Effector memory CD4-positive, alpha-beta T cell (primary cell): ENCODE measurements around the gene SLC25A22.

Experiments used
- DNase-seq, 3 donors: peaks; one replicate each; pipeline ENCODE4 v3.0.0-alpha.2; 2020
- H3K27ac ChIP-seq: 2 replicates; pipeline ENCODE4 v1.7.0; 2013; ENCODE audit warnings: mild to moderate bottlenecking, low read length, moderate library complexity; ENCODE audit not compliant: insufficient read depth, poor library complexity, severe bottlenecking
- H3K27me3 ChIP-seq: replicated peaks from 2 replicates; pipeline ENCODE4 v1.7.0; 2013; ENCODE audit warnings: mild to moderate bottlenecking, low read length; ENCODE audit not compliant: insufficient read depth, control insufficient read depth, poor library complexity, severe bottlenecking
- H3K36me3 ChIP-seq: 2 replicates; pipeline ENCODE4 v1.7.0; 2013; ENCODE audit warnings: mild to moderate bottlenecking, low read length, moderate library complexity; ENCODE audit not compliant: control insufficient read depth, insufficient read depth
- H3K4me1 ChIP-seq: 2 replicates; pipeline ENCODE4 v1.7.0; 2013; ENCODE audit warnings: low read length, mild to moderate bottlenecking; ENCODE audit not compliant: control insufficient read depth, insufficient read depth, poor library complexity, severe bottlenecking
- H3K4me3 ChIP-seq: 2 replicates; pipeline ENCODE4 v1.7.0; 2013; ENCODE audit warnings: low read length, low read depth, mild to moderate bottlenecking; ENCODE audit not compliant: insufficient read depth, poor library complexity, severe bottlenecking
- H3K9me3 ChIP-seq: 2 replicates; pipeline ENCODE4 v1.7.0; 2013; ENCODE audit warnings: mild to moderate bottlenecking, low read length, moderate library complexity; ENCODE audit not compliant: control insufficient read depth

SLC25A22 gene

GRCh38 chr11:777288-778255 is 20.5 kb downstream of the SLC25A22 start, which contains the start of gene GATD1:
TSS of gene GATD1 (minus strand) at chr11:777487. CDS start at chr11:777462, 25 bp downstream.
- Histone ChIP-seq H3K9me3 (no peaks in the 10 kb centered on the region), H3K4me3 (peak within 1 kb of the TSS; percentile 81), H3K36me3 (peaks cover 9% of the 10 kb centered on the region), H3K4me1 (peaks cover 22% of the 10 kb centered on the region), H3K27me3 (no peaks in the 10 kb centered on the region), H3K27ac (peak within 1 kb of the TSS; percentile 70)
- DNase-seq: peak; percentile 84 to 91 (median 87)

- no peaks in the 10 kb centered on the region for H3K9me3 ChIP-seq
- peak overlapping the region; percentile 81 for H3K4me3 ChIP-seq
- H3K36me3 ChIP-seq: peaks cover 13% of the 10 kb centered on the region
- peak overlapping the region; percentile 70 for H3K27ac ChIP-seq
- H3K27me3 ChIP-seq: no peaks in the 10 kb centered on the region
- H3K4me1 ChIP-seq: peaks cover 22% of the 10 kb centered on the region
- DNase-seq: no peak
These were observed 21.4 kb downstream of the SLC25A22 start for GRCh38 chr11:776561-777287.

GRCh38 chr11:776263-776560 is 21.9 kb downstream of the SLC25A22 start:
- no peak for DNase-seq
- peak overlapping the region; percentile 54 for H3K4me3 ChIP-seq
- H3K36me3 ChIP-seq: peaks cover 18% of the 10 kb centered on the region
- H3K27me3 ChIP-seq: no peaks in the 10 kb centered on the region
- H3K4me1 ChIP-seq: peaks cover 22% of the 10 kb centered on the region
- H3K27ac ChIP-seq: peak overlapping the region; percentile 70
- no peaks in the 10 kb centered on the region for H3K9me3 ChIP-seq

- Histone ChIP-seq H3K4me3 (no peak overlapping the region), H3K4me1 (peaks cover 22% of the 10 kb centered on the region), H3K27ac (no peak overlapping the region), H3K27me3 (no peaks in the 10 kb centered on the region), H3K36me3 (peaks cover 30% of the 10 kb centered on the region), H3K9me3 (no peaks in the 10 kb centered on the region)
- no peak for DNase-seq
These were observed 23.0 kb downstream of the SLC25A22 start for GRCh38 chr11:774873-775592.

- DNase-seq: no peak
- no peaks in the 10 kb centered on the region for H3K9me3 ChIP-seq
- H3K4me1 ChIP-seq: peaks cover 22% of the 10 kb centered on the region
- H3K36me3 ChIP-seq: peaks cover 32% of the 10 kb centered on the region
- H3K27me3 ChIP-seq: no peaks in the 10 kb centered on the region
- no peak overlapping the region for H3K27ac ChIP-seq
- H3K4me3 ChIP-seq: no peak overlapping the region
These were observed 24.3 kb downstream of the SLC25A22 start for GRCh38 chr11:773830-774229.

GRCh38 chr11:773425-773824 is 24.7 kb downstream of the SLC25A22 start:
- H3K4me3 ChIP-seq: no peak overlapping the region
- no peak for DNase-seq
- H3K27me3 ChIP-seq: no peaks in the 10 kb centered on the region
- H3K36me3 ChIP-seq: peaks cover 32% of the 10 kb centered on the region
- H3K9me3 ChIP-seq: no peaks in the 10 kb centered on the region
- H3K27ac ChIP-seq: no peak overlapping the region
- H3K4me1 ChIP-seq: peaks cover 21% of the 10 kb centered on the region

GRCh38 chr11:772429-773390 is 25.4 kb downstream of the SLC25A22 start:
- peaks cover 16% of the 10 kb centered on the region for H3K4me1 ChIP-seq
- peaks cover 32% of the 10 kb centered on the region for H3K36me3 ChIP-seq
- no peaks in the 10 kb centered on the region for H3K27me3 ChIP-seq
- H3K9me3 ChIP-seq: no peaks in the 10 kb centered on the region
- no peak overlapping the region for H3K4me3 ChIP-seq
- DNase-seq: no peak
- no peak overlapping the region for H3K27ac ChIP-seq

- Histone ChIP-seq H3K4me3 (no peak overlapping the region), H3K4me1 (peaks cover 15% of the 10 kb centered on the region), H3K9me3 (no peaks in the 10 kb centered on the region), H3K36me3 (peaks cover 32% of the 10 kb centered on the region), H3K27me3 (no peaks in the 10 kb centered on the region), H3K27ac (no peak overlapping the region)
- DNase-seq: no peak
These were observed 26.4 kb downstream of the SLC25A22 start for GRCh38 chr11:771617-772204.
